Breast epithelium (tissue), 3 donors: Measurements from ENCODE around the gene ANKRD24.

Experiments
- POLR2A ChIP-seq: fragments of 450-650 bp; IDR thresholded peaks from one replicate; pipeline ENCODE4 v1.6.1; 2016; ENCODE audit warnings: antibody characterized with exemption, mild to moderate bottlenecking, moderate library complexity
- TF ChIP-seq, protein P1 (sequence below), 3 donors: fragments of 450-650 bp; IDR thresholded peaks; one replicate each; pipeline ENCODE4 v1.5.1; 2016 to 2017; ENCODE audit warnings: antibody characterized with exemption in 3 of 3, mild to moderate bottlenecking in 3 of 3, moderate library complexity in 3 of 3

GRCh38 chr19:4183967-4184717 lies 1.7 kb downstream of the ANKRD24 start:
- TF ChIP-seq, protein P1, sequence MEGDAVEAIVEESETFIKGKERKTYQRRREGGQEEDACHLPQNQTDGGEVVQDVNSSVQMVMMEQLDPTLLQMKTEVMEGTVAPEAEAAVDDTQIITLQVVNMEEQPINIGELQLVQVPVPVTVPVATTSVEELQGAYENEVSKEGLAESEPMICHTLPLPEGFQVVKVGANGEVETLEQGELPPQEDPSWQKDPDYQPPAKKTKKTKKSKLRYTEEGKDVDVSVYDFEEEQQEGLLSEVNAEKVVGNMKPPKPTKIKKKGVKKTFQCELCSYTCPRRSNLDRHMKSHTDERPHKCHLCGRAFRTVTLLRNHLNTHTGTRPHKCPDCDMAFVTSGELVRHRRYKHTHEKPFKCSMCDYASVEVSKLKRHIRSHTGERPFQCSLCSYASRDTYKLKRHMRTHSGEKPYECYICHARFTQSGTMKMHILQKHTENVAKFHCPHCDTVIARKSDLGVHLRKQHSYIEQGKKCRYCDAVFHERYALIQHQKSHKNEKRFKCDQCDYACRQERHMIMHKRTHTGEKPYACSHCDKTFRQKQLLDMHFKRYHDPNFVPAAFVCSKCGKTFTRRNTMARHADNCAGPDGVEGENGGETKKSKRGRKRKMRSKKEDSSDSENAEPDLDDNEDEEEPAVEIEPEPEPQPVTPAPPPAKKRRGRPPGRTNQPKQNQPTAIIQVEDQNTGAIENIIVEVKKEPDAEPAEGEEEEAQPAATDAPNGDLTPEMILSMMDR (IDR thresholded peaks at IDR 0.05), result no peak
- no peak for TF ChIP-seq POLR2A
